Nucleus accumbens (tissue), 56 donors: Measurements from ENCODE around the gene RPEL1.
"Not testable (repeated sequence)": the region's sequence is repeated elsewhere in the genome, so short reads cannot be mapped to it uniquely, and the experiment has no call there.

Experiments used
- DNase-seq, 56 donors: peaks; one replicate each; lab custom pipeline; 2025; lab: John Stamatoyannopoulos, UW

Gene RPEL1

GRCh38 chr10:103232772-103233488, 12.8 kb upstream of the RPEL1 start:
- DNase-seq = no peak

GRCh38 chr10:103235775-103236174, 9.9 kb upstream of the RPEL1 start:
- DNase-seq = no peak

- DNase-seq = no peak
Observed at GRCh38 chr10:103238506-103239252, 7.0 kb upstream of the RPEL1 start.

- peak in 16 of 56 donors; percentile 1 to 40 (median 10) for DNase-seq
Observed at GRCh38 chr10:103241262-103242011, 4.2 kb upstream of the RPEL1 start.

GRCh38 chr10:103244666-103245271, 918 bp upstream of the RPEL1 start:
- peak in 50 of 56 donors; percentile 4 to 84 (median 46) for DNase-seq

GRCh38 chr10:103246324-103246723, 637 bp downstream of the RPEL1 start:
- no peak for DNase-seq

- DNase-seq = no peak
Observed at GRCh38 chr10:103254113-103254512, 8.4 kb downstream of the RPEL1 start.

- DNase-seq = peak in 9 of 56 donors; percentile 4 to 63 (median 28)
Observed at GRCh38 chr10:103254538-103255325, 9.0 kb downstream of the RPEL1 start.

- no peak for DNase-seq
Observed at GRCh38 chr10:103256613-103257012, 10.9 kb downstream of the RPEL1 start.

GRCh38 chr10:103257812-103258211, 12.1 kb downstream of the RPEL1 start:
- no peak for DNase-seq

- not testable (repeated sequence) for DNase-seq
Observed at GRCh38 chr10:103258928-103259327, 13.2 kb downstream of the RPEL1 start.

GRCh38 chr10:103259989-103260388, 14.3 kb downstream of the RPEL1 start:
- no peak for DNase-seq

- DNase-seq = no peak
Observed at GRCh38 chr10:103262229-103262628, 16.5 kb downstream of the RPEL1 start.

GRCh38 chr10:103265717-103266329, 20.1 kb downstream of the RPEL1 start:
- DNase-seq = peak in 7 of 56 donors; percentile 2 to 43 (median 9)

- DNase-seq = peak in 1 of 56 donors; percentile 11
Observed at GRCh38 chr10:103273041-103273441, 27.4 kb downstream of the RPEL1 start.

GRCh38 chr10:103276251-103276895, 30.7 kb downstream of the RPEL1 start:
- no peak for DNase-seq

GRCh38 chr10:103276896-103277712, 31.4 kb downstream of the RPEL1 start, which contains the start of gene INA:
Gene INA, plus strand, starts transcription at chr10:103277138. Its CDS starts 74 bp downstream, at chr10:103277212.
- peak in 38 of 56 donors; percentile 13 to 83 (median 53) for DNase-seq
